Cardiac fibroblast (primary cell): ENCODE measurements around the gene ABCB7.
A peak's percentile ranks its signal among the peaks of the same experiment; 100 is the strongest.

Source experiments
- DNase-seq, 2 donors: peaks; one replicate each; pipeline versions ENCODE4 v3.0.0 to v3.0.0-alpha.2; 2010; ENCODE audit warnings: low read depth in 2 of 2
- H3K4me3 ChIP-seq, 2 donors: replicated peaks in 1 of 2; 1 replicate in 1 of 2; 2 replicates in 1 of 2; pipeline ENCODE4 v1.5.1; 2011; ENCODE audit warnings: low read depth in 2 of 2, low read length in 2 of 2, mild to moderate bottlenecking in 2 of 2, moderate library complexity in 1 of 2
- CTCF ChIP-seq: IDR thresholded peaks from one replicate; pipeline ENCODE4 v1.5.1; 2011; ENCODE audit warnings: low read depth, mild to moderate bottlenecking, low read length, inconsistent platforms

ABCB7 gene

GRCh38 chrX:75096331-75096730 lies 59.8 kb downstream of the ABCB7 start:
- no peak overlapping the region for H3K4me3 ChIP-seq
- DNase-seq: no peak
- no peak for TF ChIP-seq CTCF

GRCh38 chrX:75086731-75087195 lies 69.3 kb downstream of the ABCB7 start:
- no peak for TF ChIP-seq CTCF
- no peak overlapping the region for H3K4me3 ChIP-seq
- peak; percentile 2 to 63 for DNase-seq

GRCh38 chrX:75084757-75085156 lies 71.3 kb downstream of the ABCB7 start:
- no peak for TF ChIP-seq CTCF
- no peak for DNase-seq

GRCh38 chrX:75076429-75076828 lies 79.7 kb downstream of the ABCB7 start:
- no peak for TF ChIP-seq CTCF
- no peak overlapping the region for H3K4me3 ChIP-seq
- no peak for DNase-seq

More at GRCh38 chrX:75084757-75085156, 71.3 kb downstream of the ABCB7 start:
- H3K4me3 ChIP-seq: no peak overlapping the region

GRCh38 chrX:75074475-75074874 lies 81.6 kb downstream of the ABCB7 start:
- no peak for DNase-seq
- TF ChIP-seq CTCF: no peak
- no peak overlapping the region for H3K4me3 ChIP-seq

- no peak for TF ChIP-seq CTCF
- DNase-seq: no peak
These were observed 84.7 kb downstream of the ABCB7 start for GRCh38 chrX:75071334-75071733.

GRCh38 chrX:75067931-75068330 lies 88.2 kb downstream of the ABCB7 start:
- peak in 1 of 2 donors; percentile 33 for DNase-seq
- H3K4me3 ChIP-seq: no peak overlapping the region
- TF ChIP-seq CTCF: no peak

More at GRCh38 chrX:75071334-75071733, 84.7 kb downstream of the ABCB7 start:
- H3K4me3 ChIP-seq: no peak overlapping the region
